SK-N-SH treated with all-trans-retinoic acid at 6 μM for 48 hours (cell line): ENCODE results near the gene CNTN1.

Source experiments
- ATAC-seq: fragments of 200-7000 bp; cut with Tn5 transposase; 3 replicates; pipeline ENCODE4 v1.9.1; 2020; ENCODE audit warnings: mild to moderate bottlenecking, moderate library complexity
- ARNTL ChIP-seq: fragments of 450-650 bp; formaldehyde crosslinking; IDR thresholded peaks from 2 replicates; pipeline ENCODE4 v1.5.0; 2020; ENCODE audit warnings: low read depth, mild to moderate bottlenecking, moderate library complexity, borderline replicate concordance
- BACH2 ChIP-seq: fragments of 250-450 bp; sonication (Bioruptor Pico); IDR thresholded peaks from 2 replicates; pipeline ENCODE4 v1.9.0; 2021; ENCODE audit warnings: mild to moderate bottlenecking, borderline replicate concordance
- CSDC2 ChIP-seq: fragments of 250-450 bp; sonication (Bioruptor Pico); IDR thresholded peaks from 2 replicates; pipeline ENCODE4 v1.5.0; 2020; ENCODE audit warnings: mild to moderate bottlenecking, moderate library complexity
- ESRRG ChIP-seq: fragments of 250-450 bp; sonication (Bioruptor Pico); IDR thresholded peaks from 2 replicates; pipeline ENCODE4 v1.6.1; 2021; ENCODE audit warnings: mild to moderate bottlenecking
- OSR1 ChIP-seq: fragments of 250-450 bp; sonication (Bioruptor Pico); IDR thresholded peaks from 2 replicates; pipeline ENCODE4 v1.8.0; 2022; ENCODE audit warnings: moderate library complexity, mild to moderate bottlenecking, inconsistent platforms
- PPARA ChIP-seq: fragments of 250-450 bp; sonication (Bioruptor Pico); IDR thresholded peaks from 2 replicates; pipeline ENCODE4 v1.5.0; 2020; ENCODE audit warnings: mild to moderate bottlenecking, borderline replicate concordance
- RARB ChIP-seq: fragments of 250-450 bp; sonication (Bioruptor Pico); IDR thresholded peaks from 2 replicates; pipeline ENCODE4 v1.8.0; 2021; ENCODE audit warnings: mild to moderate bottlenecking, moderate library complexity
- SNAI2 ChIP-seq: fragments of 250-450 bp; sonication (Bioruptor Pico); IDR thresholded peaks from 2 replicates; pipeline ENCODE4 v1.5.0; 2020; ENCODE audit warnings: mild to moderate bottlenecking, moderate library complexity
- TCF4 ChIP-seq: fragments of 250-450 bp; sonication (Bioruptor Pico); IDR thresholded peaks from 2 replicates; pipeline ENCODE4 v1.8.0; 2021; ENCODE audit warnings: mild to moderate bottlenecking, moderate library complexity, borderline replicate concordance
- TOX ChIP-seq: fragments of 250-450 bp; sonication (Bioruptor Pico); IDR thresholded peaks from 2 replicates; pipeline ENCODE4 v1.8.0; 2021; ENCODE audit warnings: mild to moderate bottlenecking, moderate library complexity, borderline replicate concordance
- ZFP3 ChIP-seq: fragments of 250-450 bp; sonication (Bioruptor Pico); IDR thresholded peaks from 2 replicates; pipeline ENCODE4 v1.5.0; 2020; ENCODE audit warnings: mild to moderate bottlenecking, moderate library complexity
- ZNF565 ChIP-seq: fragments of 450-650 bp; formaldehyde crosslinking; conservative IDR thresholded peaks from 2 replicates; pipeline ENCODE4 v1.5.0; 2020; ENCODE audit warnings: low read depth, mild to moderate bottlenecking, moderate library complexity
- ZNF70 ChIP-seq: fragments of 450-650 bp; formaldehyde crosslinking; IDR thresholded peaks from 2 replicates; pipeline ENCODE4 v1.5.0; 2020; ENCODE audit warnings: mild to moderate bottlenecking, moderate library complexity
- ZNF8 ChIP-seq: fragments of 450-650 bp; formaldehyde crosslinking; IDR thresholded peaks from 2 replicates; pipeline ENCODE4 v1.5.0; 2020; ENCODE audit warnings: mild to moderate bottlenecking, moderate library complexity
- TF ChIP-seq, protein P1 (sequence below): fragments of 250-450 bp; sonication (Bioruptor Pico); IDR thresholded peaks from 2 replicates; pipeline ENCODE4 v1.5.0; 2020; ENCODE audit warnings: mild to moderate bottlenecking, moderate library complexity
- TF ChIP-seq, protein P2 (sequence below): fragments of 250-450 bp; sonication (Bioruptor Pico); IDR thresholded peaks from 2 replicates; pipeline ENCODE4 v1.5.1; 2021; ENCODE audit warnings: mild to moderate bottlenecking, moderate library complexity
- TF ChIP-seq, protein P3 (sequence below): fragments of 250-450 bp; sonication (Bioruptor Pico); IDR thresholded peaks from 2 replicates; pipeline ENCODE4 v1.8.0; 2021; ENCODE audit warnings: low read depth, mild to moderate bottlenecking, moderate library complexity, borderline replicate concordance
- TF ChIP-seq, protein P4 (sequence below): fragments of 250-450 bp; sonication (Bioruptor Pico); IDR thresholded peaks from 2 replicates; pipeline ENCODE4 v1.8.0; 2020; ENCODE audit warnings: mild to moderate bottlenecking, moderate library complexity, borderline replicate concordance

The CNTN1 gene

DNA sequence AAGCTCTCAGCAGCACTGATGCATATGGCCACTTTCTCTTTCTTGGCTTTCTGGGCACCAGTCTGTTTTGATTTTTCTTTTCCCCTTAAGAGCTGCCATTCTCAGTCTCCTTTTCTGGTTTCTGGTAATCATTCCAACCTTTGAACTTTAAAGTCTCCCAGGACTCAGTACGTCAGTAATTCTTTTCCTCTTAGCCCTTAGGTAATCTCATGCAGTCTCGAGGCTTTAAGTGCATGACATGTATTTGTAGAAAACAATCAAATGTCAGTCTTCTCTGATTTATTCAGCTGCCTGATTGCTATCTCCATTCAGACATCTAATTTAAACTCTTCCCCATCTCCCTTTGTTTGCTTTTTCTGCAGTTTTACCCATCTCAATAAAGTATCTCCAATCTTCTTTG is 356.8 kb downstream of the CNTN1 start (continued):
- TF ChIP-seq, protein P1, sequence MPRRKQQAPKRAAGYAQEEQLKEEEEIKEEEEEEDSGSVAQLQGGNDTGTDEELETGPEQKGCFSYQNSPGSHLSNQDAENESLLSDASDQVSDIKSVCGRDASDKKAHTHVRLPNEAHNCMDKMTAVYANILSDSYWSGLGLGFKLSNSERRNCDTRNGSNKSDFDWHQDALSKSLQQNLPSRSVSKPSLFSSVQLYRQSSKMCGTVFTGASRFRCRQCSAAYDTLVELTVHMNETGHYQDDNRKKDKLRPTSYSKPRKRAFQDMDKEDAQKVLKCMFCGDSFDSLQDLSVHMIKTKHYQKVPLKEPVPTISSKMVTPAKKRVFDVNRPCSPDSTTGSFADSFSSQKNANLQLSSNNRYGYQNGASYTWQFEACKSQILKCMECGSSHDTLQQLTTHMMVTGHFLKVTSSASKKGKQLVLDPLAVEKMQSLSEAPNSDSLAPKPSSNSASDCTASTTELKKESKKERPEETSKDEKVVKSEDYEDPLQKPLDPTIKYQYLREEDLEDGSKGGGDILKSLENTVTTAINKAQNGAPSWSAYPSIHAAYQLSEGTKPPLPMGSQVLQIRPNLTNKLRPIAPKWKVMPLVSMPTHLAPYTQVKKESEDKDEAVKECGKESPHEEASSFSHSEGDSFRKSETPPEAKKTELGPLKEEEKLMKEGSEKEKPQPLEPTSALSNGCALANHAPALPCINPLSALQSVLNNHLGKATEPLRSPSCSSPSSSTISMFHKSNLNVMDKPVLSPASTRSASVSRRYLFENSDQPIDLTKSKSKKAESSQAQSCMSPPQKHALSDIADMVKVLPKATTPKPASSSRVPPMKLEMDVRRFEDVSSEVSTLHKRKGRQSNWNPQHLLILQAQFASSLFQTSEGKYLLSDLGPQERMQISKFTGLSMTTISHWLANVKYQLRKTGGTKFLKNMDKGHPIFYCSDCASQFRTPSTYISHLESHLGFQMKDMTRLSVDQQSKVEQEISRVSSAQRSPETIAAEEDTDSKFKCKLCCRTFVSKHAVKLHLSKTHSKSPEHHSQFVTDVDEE (CRISPR knock-in tag), result no peak
- TF ChIP-seq TCF4 (CRISPR knock-in tag), result no peak
- TF ChIP-seq PPARA, result no peak
- TF ChIP-seq, protein P2, sequence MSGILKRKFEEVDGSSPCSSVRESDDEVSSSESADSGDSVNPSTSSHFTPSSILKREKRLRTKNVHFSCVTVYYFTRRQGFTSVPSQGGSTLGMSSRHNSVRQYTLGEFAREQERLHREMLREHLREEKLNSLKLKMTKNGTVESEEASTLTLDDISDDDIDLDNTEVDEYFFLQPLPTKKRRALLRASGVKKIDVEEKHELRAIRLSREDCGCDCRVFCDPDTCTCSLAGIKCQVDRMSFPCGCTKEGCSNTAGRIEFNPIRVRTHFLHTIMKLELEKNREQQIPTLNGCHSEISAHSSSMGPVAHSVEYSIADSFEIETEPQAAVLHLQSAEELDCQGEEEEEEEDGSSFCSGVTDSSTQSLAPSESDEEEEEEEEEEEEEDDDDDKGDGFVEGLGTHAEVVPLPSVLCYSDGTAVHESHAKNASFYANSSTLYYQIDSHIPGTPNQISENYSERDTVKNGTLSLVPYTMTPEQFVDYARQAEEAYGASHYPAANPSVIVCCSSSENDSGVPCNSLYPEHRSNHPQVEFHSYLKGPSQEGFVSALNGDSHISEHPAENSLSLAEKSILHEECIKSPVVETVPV (CRISPR knock-in tag), result no peak
- TF ChIP-seq CSDC2 (CRISPR knock-in tag), result no peak
- TF ChIP-seq, protein P3, sequence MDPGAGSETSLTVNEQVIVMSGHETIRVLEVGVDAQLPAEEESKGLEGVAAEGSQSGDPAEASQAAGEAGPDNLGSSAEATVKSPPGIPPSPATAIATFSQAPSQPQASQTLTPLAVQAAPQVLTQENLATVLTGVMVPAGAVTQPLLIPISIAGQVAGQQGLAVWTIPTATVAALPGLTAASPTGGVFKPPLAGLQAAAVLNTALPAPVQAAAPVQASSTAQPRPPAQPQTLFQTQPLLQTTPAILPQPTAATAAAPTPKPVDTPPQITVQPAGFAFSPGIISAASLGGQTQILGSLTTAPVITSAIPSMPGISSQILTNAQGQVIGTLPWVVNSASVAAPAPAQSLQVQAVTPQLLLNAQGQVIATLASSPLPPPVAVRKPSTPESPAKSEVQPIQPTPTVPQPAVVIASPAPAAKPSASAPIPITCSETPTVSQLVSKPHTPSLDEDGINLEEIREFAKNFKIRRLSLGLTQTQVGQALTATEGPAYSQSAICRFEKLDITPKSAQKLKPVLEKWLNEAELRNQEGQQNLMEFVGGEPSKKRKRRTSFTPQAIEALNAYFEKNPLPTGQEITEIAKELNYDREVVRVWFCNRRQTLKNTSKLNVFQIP, result no peak

DNA sequence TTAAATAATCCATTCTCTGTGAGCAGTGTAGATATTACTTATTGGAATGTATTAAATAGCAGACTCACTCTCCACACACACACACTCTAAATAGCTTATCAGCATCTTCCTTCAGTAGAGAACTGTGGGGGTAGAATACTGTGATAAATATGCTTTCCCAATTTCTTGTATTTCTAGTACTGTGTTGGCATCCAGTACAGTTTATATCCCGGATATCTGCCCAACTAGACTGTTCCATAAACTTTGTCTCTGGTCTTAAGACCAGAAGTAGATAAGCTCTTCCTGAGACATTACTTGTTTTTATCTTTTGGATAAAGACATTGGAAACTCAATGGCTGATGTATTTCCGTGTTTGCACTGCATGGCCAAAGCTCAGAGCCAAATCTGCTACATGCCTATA is 359.7 kb downstream of the CNTN1 start:
- no peak for ATAC-seq

DNA sequence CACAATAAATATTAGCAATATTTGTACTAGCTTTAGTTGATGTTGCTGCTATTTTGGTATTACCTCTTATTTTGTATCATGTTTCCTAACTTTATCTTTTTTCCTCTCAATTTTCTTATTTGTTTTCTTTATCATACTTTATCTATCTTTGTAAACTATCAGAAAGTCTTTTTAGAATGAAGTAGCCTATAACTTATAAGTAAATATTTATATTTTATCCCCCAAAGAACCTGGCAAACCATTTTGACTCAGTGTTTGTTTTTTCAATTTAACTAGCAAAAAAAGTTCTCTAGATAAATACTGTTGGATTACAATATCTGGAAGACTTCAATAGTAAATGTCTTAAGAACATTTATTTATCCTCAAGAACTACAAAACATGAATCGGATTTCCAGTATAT is 360.2 kb downstream of the CNTN1 start:
- TF ChIP-seq ARNTL (no peak), SNAI2 (CRISPR knock-in tag) (no peak), TOX (CRISPR knock-in tag) (no peak), ZNF565 (CRISPR knock-in tag) (no peak), OSR1 (no peak), RARB (CRISPR knock-in tag) (no peak), ZNF8 (CRISPR knock-in tag) (no peak), BACH2 (CRISPR knock-in tag) (no peak), CSDC2 (CRISPR knock-in tag) (no peak)
- TF ChIP-seq, protein P3, result no peak
- no peak for ATAC-seq

More for the DNA sequence above, 359.7 kb downstream of the CNTN1 start:
- TF ChIP-seq SNAI2 (CRISPR knock-in tag) (no peak), ZNF8 (CRISPR knock-in tag) (no peak), ZFP3 (CRISPR knock-in tag) (no peak), ZNF70 (CRISPR knock-in tag) (no peak), ZNF565 (CRISPR knock-in tag) (no peak), ESRRG (CRISPR knock-in tag) (no peak), PPARA (no peak)
- TF ChIP-seq, protein P4, sequence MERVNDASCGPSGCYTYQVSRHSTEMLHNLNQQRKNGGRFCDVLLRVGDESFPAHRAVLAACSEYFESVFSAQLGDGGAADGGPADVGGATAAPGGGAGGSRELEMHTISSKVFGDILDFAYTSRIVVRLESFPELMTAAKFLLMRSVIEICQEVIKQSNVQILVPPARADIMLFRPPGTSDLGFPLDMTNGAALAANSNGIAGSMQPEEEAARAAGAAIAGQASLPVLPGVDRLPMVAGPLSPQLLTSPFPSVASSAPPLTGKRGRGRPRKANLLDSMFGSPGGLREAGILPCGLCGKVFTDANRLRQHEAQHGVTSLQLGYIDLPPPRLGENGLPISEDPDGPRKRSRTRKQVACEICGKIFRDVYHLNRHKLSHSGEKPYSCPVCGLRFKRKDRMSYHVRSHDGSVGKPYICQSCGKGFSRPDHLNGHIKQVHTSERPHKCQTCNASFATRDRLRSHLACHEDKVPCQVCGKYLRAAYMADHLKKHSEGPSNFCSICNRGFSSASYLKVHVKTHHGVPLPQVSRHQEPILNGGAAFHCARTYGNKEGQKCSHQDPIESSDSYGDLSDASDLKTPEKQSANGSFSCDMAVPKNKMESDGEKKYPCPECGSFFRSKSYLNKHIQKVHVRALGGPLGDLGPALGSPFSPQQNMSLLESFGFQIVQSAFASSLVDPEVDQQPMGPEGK (CRISPR knock-in tag), result no peak
- TF ChIP-seq, protein P1 (CRISPR knock-in tag), result no peak
